ENCODE measurements around the gene TMEM165.
A peak's percentile ranks its signal among the peaks of the same experiment; 100 is the strongest.

TMEM165 gene

GRCh38 chr4:55406545-55406944 is 10.8 kb downstream of the TMEM165 start:
- H3K27ac Mint-ChIP-seq: peak overlapping the region; percentile 77
- H3K27me3 Mint-ChIP-seq: no peaks in the 10 kb centered on the region
- H3K9me3 Mint-ChIP-seq: no peaks in the 10 kb centered on the region
- DNase-seq: no peak
- peaks cover 28 to 37% of the 10 kb centered on the region in 2 donors for H3K4me1 Mint-ChIP-seq
- ATAC-seq (replicated peaks): no peak
- no peak overlapping the region for H3K4me3 Mint-ChIP-seq
- H3K36me3 Mint-ChIP-seq: peaks cover 30 to 33% of the 10 kb centered on the region in 2 donors

GRCh38 chr4:55407119-55407518 is 11.4 kb downstream of the TMEM165 start:
- H3K4me1 Mint-ChIP-seq: peaks cover 28 to 42% of the 10 kb centered on the region in 2 donors
- H3K27me3 Mint-ChIP-seq: no peaks in the 10 kb centered on the region
- no peak overlapping the region for H3K4me3 Mint-ChIP-seq
- DNase-seq: no peak
- ATAC-seq (replicated peaks): no peak
- H3K9me3 Mint-ChIP-seq: no peaks in the 10 kb centered on the region
- no peak overlapping the region for H3K27ac Mint-ChIP-seq
- peaks cover 30 to 37% of the 10 kb centered on the region in 2 donors for H3K36me3 Mint-ChIP-seq

GRCh38 chr4:55407764-55408163 is 12.0 kb downstream of the TMEM165 start:
- Mint-ChIP-seq H3K4me3 (no peak overlapping the region), H3K27me3 (no peaks in the 10 kb centered on the region), H3K36me3 (peaks cover 30 to 37% of the 10 kb centered on the region in 2 donors), H3K27ac (no peak overlapping the region), H3K4me1 (peaks cover 28 to 42% of the 10 kb centered on the region in 2 donors), H3K9me3 (no peaks in the 10 kb centered on the region)
- no peak for DNase-seq
- ATAC-seq (replicated peaks): no peak

- no peaks in the 10 kb centered on the region for H3K9me3 Mint-ChIP-seq
- H3K36me3 Mint-ChIP-seq: peaks cover 23 to 25% of the 10 kb centered on the region in 2 donors
- no peaks in the 10 kb centered on the region for H3K27me3 Mint-ChIP-seq
- H3K27ac Mint-ChIP-seq: peak overlapping the region; percentile 21
- peaks cover 23 to 35% of the 10 kb centered on the region in 2 donors for H3K4me1 Mint-ChIP-seq
- DNase-seq: peak; percentile 58
- peak; percentile 94 to 97 for ATAC-seq (replicated peaks)
- peak overlapping the region; percentile 19 to 48 for H3K4me3 Mint-ChIP-seq
These were observed 13.9 kb downstream of the TMEM165 start for GRCh38 chr4:55409468-55410171.

GRCh38 chr4:55410431-55410830 is 14.7 kb downstream of the TMEM165 start:
- H3K27ac Mint-ChIP-seq: no peak overlapping the region
- H3K4me1 Mint-ChIP-seq: peaks cover 23 to 34% of the 10 kb centered on the region in 2 donors
- peaks cover 19 to 24% of the 10 kb centered on the region in 2 donors for H3K36me3 Mint-ChIP-seq
- DNase-seq (no peak), ATAC-seq (replicated peaks) (no peak)
- H3K9me3 Mint-ChIP-seq: no peaks in the 10 kb centered on the region
- no peak overlapping the region for H3K4me3 Mint-ChIP-seq
- no peaks in the 10 kb centered on the region for H3K27me3 Mint-ChIP-seq

- DNase-seq (no peak), ATAC-seq (replicated peaks) (no peak)
- Mint-ChIP-seq H3K4me3 (no peak overlapping the region), H3K27ac (no peak overlapping the region), H3K9me3 (no peaks in the 10 kb centered on the region), H3K27me3 (no peaks in the 10 kb centered on the region), H3K4me1 (peaks cover 14 to 25% of the 10 kb centered on the region in 2 donors), H3K36me3 (peaks cover 12 to 15% of the 10 kb centered on the region in 2 donors)
These were observed 15.9 kb downstream of the TMEM165 start for GRCh38 chr4:55411621-55412020.

GRCh38 chr4:55416176-55416575 is 20.4 kb downstream of the TMEM165 start:
- no peaks in the 10 kb centered on the region for H3K9me3 Mint-ChIP-seq
- no peak for ATAC-seq (replicated peaks)
- H3K27me3 Mint-ChIP-seq: no peaks in the 10 kb centered on the region
- no peak overlapping the region for H3K4me3 Mint-ChIP-seq
- peaks cover 2 to 5% of the 10 kb centered on the region in 2 donors for H3K4me1 Mint-ChIP-seq
- no peak for DNase-seq
- peaks cover 10 to 25% of the 10 kb centered on the region in 2 donors for H3K36me3 Mint-ChIP-seq
- no peak overlapping the region for H3K27ac Mint-ChIP-seq

GRCh38 chr4:55424791-55425190 is 29.0 kb downstream of the TMEM165 start:
- Mint-ChIP-seq H3K36me3 (peaks cover 16 to 44% of the 10 kb centered on the region in 2 donors), H3K27me3 (no peaks in the 10 kb centered on the region), H3K27ac (no peak overlapping the region), H3K4me1 (peaks cover 6 to 11% of the 10 kb centered on the region in 2 donors), H3K4me3 (no peak overlapping the region), H3K9me3 (no peaks in the 10 kb centered on the region)
- ATAC-seq (replicated peaks) (no peak), DNase-seq (no peak)

- H3K4me3 Mint-ChIP-seq: no peak overlapping the region
- ATAC-seq (replicated peaks) (no peak), DNase-seq (no peak)
- no peaks in the 10 kb centered on the region for H3K9me3 Mint-ChIP-seq
- H3K27ac Mint-ChIP-seq: peak overlapping the region; percentile 66
- H3K4me1 Mint-ChIP-seq: peaks cover 7 to 8% of the 10 kb centered on the region in 2 donors
- no peaks in the 10 kb centered on the region for H3K27me3 Mint-ChIP-seq
- peaks cover 14 to 23% of the 10 kb centered on the region in 2 donors for H3K36me3 Mint-ChIP-seq
These were observed 36.1 kb downstream of the TMEM165 start for GRCh38 chr4:55431710-55432336.

- peak overlapping the region in 1 of 2 donors; percentile 4 for H3K4me3 Mint-ChIP-seq
- DNase-seq (peak; percentile 17), ATAC-seq (replicated peaks) (peak; percentile 90 to 97)
- H3K4me1 Mint-ChIP-seq: peaks cover 7 to 8% of the 10 kb centered on the region in 2 donors
- no peaks in the 10 kb centered on the region for H3K27me3 Mint-ChIP-seq
- H3K9me3 Mint-ChIP-seq: no peaks in the 10 kb centered on the region
- H3K36me3 Mint-ChIP-seq: peaks cover 27 to 43% of the 10 kb centered on the region in 2 donors
- H3K27ac Mint-ChIP-seq: peak overlapping the region; percentile 25
These were observed 39.5 kb downstream of the TMEM165 start for GRCh38 chr4:55435141-55435841.

GRCh38 chr4:55437356-55437796 is 41.6 kb downstream of the TMEM165 start:
- ATAC-seq (replicated peaks) (no peak), DNase-seq (no peak)
- no peaks in the 10 kb centered on the region for H3K27me3 Mint-ChIP-seq
- H3K4me1 Mint-ChIP-seq: peaks cover 7 to 11% of the 10 kb centered on the region in 2 donors
- H3K36me3 Mint-ChIP-seq: peaks cover 32 to 49% of the 10 kb centered on the region in 2 donors
- H3K9me3 Mint-ChIP-seq: no peaks in the 10 kb centered on the region
- H3K27ac Mint-ChIP-seq: no peak overlapping the region
- no peak overlapping the region for H3K4me3 Mint-ChIP-seq

- H3K27ac Mint-ChIP-seq: no peak overlapping the region
- H3K36me3 Mint-ChIP-seq: peaks cover 32 to 48% of the 10 kb centered on the region in 2 donors
- ATAC-seq (replicated peaks) (no peak), DNase-seq (no peak)
- peaks cover 7 to 11% of the 10 kb centered on the region in 2 donors for H3K4me1 Mint-ChIP-seq
- H3K9me3 Mint-ChIP-seq: no peaks in the 10 kb centered on the region
- H3K27me3 Mint-ChIP-seq: no peaks in the 10 kb centered on the region
- H3K4me3 Mint-ChIP-seq: no peak overlapping the region
These were observed 42.1 kb downstream of the TMEM165 start for GRCh38 chr4:55437823-55438222.

- no peak overlapping the region for H3K27ac Mint-ChIP-seq
- no peaks in the 10 kb centered on the region for H3K9me3 Mint-ChIP-seq
- DNase-seq (no peak), ATAC-seq (replicated peaks) (no peak)
- peaks cover 32 to 45% of the 10 kb centered on the region in 2 donors for H3K36me3 Mint-ChIP-seq
- H3K4me3 Mint-ChIP-seq: no peak overlapping the region
- no peaks in the 10 kb centered on the region for H3K27me3 Mint-ChIP-seq
- H3K4me1 Mint-ChIP-seq: peaks cover 7 to 11% of the 10 kb centered on the region in 2 donors
These were observed 42.6 kb downstream of the TMEM165 start for GRCh38 chr4:55438314-55438713.

GRCh38 chr4:55439023-55439422 is 43.3 kb downstream of the TMEM165 start:
- Mint-ChIP-seq H3K4me1 (peaks cover 7 to 11% of the 10 kb centered on the region in 2 donors), H3K4me3 (no peak overlapping the region), H3K9me3 (no peaks in the 10 kb centered on the region), H3K27me3 (no peaks in the 10 kb centered on the region), H3K27ac (no peak overlapping the region), H3K36me3 (peaks cover 32 to 45% of the 10 kb centered on the region in 2 donors)
- ATAC-seq (replicated peaks): no peak
- DNase-seq: no peak

All from stimulated activated naive B cell treated with anti-CD40 and anti-IgM and Interleukin-4, amounts not matched to agents 10 μg/mL and 1 μg/mL and 100 μg/mL, for 72 hours (primary cell).